Measurements from ENCODE around the gene SIL1. TPM values are rescaled to one million over a fixed set of nuclear protein-coding genes. Genes with fewer than 3 reads are reported as not detected.

Gene SIL1
- total RNA-seq, 1 donor, result 31.7 TPM

GRCh38 chr5:139100825-139101224, 97.3 kb downstream of the SIL1 start:
- peak; percentile 18 for DNase-seq (ENCODE audit: low read depth)
- TF ChIP-seq, protein P1, sequence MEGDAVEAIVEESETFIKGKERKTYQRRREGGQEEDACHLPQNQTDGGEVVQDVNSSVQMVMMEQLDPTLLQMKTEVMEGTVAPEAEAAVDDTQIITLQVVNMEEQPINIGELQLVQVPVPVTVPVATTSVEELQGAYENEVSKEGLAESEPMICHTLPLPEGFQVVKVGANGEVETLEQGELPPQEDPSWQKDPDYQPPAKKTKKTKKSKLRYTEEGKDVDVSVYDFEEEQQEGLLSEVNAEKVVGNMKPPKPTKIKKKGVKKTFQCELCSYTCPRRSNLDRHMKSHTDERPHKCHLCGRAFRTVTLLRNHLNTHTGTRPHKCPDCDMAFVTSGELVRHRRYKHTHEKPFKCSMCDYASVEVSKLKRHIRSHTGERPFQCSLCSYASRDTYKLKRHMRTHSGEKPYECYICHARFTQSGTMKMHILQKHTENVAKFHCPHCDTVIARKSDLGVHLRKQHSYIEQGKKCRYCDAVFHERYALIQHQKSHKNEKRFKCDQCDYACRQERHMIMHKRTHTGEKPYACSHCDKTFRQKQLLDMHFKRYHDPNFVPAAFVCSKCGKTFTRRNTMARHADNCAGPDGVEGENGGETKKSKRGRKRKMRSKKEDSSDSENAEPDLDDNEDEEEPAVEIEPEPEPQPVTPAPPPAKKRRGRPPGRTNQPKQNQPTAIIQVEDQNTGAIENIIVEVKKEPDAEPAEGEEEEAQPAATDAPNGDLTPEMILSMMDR (IDR thresholded peaks at IDR 0.05; ENCODE audit: insufficient read depth, low read length), result no peak
- no peak overlapping the region for H3K4me3 ChIP-seq (ENCODE audit: low read depth, low read length)

DNA sequence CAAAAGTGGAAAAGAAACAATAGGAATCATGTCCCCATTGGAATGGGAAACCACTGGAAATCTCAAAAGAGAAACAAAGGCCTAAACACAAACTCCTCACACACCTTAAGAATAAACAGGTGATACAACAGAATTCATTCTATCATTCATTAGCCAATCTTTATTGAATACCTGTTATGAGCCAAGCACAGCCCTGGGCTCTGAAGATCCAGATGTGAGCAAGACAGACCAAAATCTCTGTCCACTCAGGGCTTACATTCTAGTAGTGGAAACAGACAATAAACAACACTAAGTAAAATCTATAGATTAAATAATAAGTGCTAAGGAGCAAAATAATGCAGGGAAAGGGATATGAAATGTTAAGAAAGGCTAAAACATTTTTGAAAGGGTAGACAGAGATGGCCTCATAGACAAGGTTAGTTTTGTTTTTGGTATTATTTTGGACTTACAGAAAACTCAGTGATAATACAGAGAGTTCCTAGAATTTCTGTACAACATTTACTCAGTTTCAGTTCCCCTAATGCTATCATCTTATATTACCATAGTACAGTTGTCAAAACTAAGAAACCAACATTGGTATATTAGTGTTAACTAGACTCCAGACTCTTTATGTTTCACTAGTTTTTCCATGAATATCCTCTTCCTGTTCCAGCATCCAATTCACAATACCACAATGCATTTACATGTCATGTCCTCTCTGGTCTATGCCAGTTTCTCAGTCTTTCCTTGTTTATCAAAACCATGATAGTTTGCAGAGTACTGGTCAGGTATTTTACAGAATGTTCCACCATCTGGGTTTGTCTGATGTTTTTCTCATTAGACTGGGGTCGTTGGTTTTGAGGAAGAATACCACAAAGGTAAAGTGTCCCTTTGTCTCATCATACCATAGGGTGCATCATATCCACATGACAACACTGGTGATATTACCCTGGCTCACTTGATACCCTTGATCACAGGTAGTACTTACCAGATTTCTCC, 103.7 kb downstream of the SIL1 start:
- no peak for DNase-seq (ENCODE audit: low read depth)
- H3K4me3 ChIP-seq (ENCODE audit: low read depth, low read length), result no peak overlapping the region
- TF ChIP-seq, protein P1 (IDR thresholded peaks at IDR 0.05; ENCODE audit: insufficient read depth, low read length), result no peak

DNA sequence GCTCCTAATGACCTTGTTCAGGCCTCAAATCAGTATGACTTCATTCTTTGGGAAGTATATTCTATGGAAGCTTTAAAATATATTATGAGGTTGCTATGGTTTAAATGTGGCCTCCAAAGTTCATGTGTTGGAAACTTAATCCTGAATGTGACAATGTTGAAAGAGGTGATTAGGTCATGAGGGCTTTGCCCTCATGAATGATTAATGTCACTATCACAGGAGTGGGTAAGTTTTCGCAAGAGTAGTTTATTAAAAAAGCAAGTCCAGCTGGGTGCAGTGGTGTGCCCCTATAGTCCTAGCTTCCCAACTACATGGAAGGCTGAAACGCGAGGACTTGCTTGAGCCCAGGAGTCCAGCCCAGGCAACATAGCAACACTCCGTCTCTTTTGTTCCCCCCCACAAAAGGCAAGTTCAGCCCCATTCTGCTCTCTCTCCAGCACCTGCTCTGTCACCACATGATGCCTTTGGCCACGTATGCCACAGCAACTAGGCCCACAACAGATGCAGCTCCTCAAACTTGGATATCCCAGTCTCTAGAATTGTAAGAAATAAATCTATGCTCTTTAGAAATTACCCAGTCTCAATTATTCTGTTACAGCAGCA, 105.3 kb downstream of the SIL1 start:
- TF ChIP-seq, protein P1 (IDR thresholded peaks at IDR 0.05; ENCODE audit: insufficient read depth, low read length), result no peak
- no peak overlapping the region for H3K4me3 ChIP-seq (ENCODE audit: low read depth, low read length)
- DNase-seq (ENCODE audit: low read depth), result no peak

- TF ChIP-seq, protein P1 (IDR thresholded peaks at IDR 0.05; ENCODE audit: insufficient read depth, low read length), result peak; percentile 46
- H3K4me3 ChIP-seq (ENCODE audit: low read depth, low read length), result no peak overlapping the region
- peak; percentile 61 for DNase-seq (ENCODE audit: low read depth)
These were observed 106.6 kb downstream of the SIL1 start for GRCh38 chr5:139091439-139092156.

- DNase-seq (ENCODE audit: low read depth), result no peak
- TF ChIP-seq, protein P1 (IDR thresholded peaks at IDR 0.05; ENCODE audit: insufficient read depth, low read length), result no peak
- no peak overlapping the region for H3K4me3 ChIP-seq (ENCODE audit: low read depth, low read length)
These were observed 107.6 kb downstream of the SIL1 start for GRCh38 chr5:139090581-139090980.

DNA sequence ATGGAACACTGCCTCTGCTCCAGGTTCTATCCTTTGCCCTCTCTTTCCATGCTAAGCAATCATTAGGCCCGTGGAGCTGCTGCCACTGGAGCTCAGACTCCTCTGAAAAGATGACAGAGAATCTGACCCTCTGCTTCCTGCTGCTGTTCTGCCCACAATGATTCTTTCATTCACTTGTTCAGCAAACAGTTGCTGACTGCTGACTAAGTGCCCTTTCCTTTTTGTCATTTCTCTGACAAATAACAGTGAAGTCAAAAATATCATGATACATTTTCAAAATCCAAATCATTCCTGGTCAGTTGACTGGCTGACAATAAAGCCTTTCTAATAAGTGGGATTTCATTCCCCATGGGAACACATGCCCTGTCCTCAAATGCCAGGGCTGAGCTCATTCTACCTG, 110.1 kb downstream of the SIL1 start:
- TF ChIP-seq, protein P1 (IDR thresholded peaks at IDR 0.05; ENCODE audit: insufficient read depth, low read length), result no peak
- no peak overlapping the region for H3K4me3 ChIP-seq (ENCODE audit: low read depth, low read length)
- no peak for DNase-seq (ENCODE audit: low read depth)

All from fibroblast of the aortic adventitia (primary cell).